Activated CD4-positive, alpha-beta T cell treated with anti-CD3 and anti-CD28 coated beads for 24 hours (primary cell): ENCODE data around the gene KIRREL3.

Source experiments
- DNase-seq, 2 donors: peaks; one replicate each; pipeline ENCODE4 v3.0.0-alpha.2; 2020; ENCODE audit warnings: low read depth in 2 of 2

Gene KIRREL3

GRCh38 chr11:127000291-127000968, at the start of gene KIRREL3:
Gene KIRREL3, minus strand, starts transcription at chr11:127000770.
- no peak for DNase-seq

GRCh38 chr11:127050186-127050585, 49.6 kb upstream of the KIRREL3 start:
- no peak for DNase-seq

GRCh38 chr11:127049486-127049885, 48.9 kb upstream of the KIRREL3 start:
- no peak for DNase-seq

- DNase-seq: no peak
These were observed 44.0 kb upstream of the KIRREL3 start for GRCh38 chr11:127044535-127044934.

GRCh38 chr11:127042445-127042844, 41.9 kb upstream of the KIRREL3 start:
- DNase-seq: no peak

GRCh38 chr11:127039591-127039990, 39.0 kb upstream of the KIRREL3 start:
- DNase-seq: no peak

GRCh38 chr11:127037596-127037995, 37.0 kb upstream of the KIRREL3 start:
- no peak for DNase-seq

GRCh38 chr11:127037001-127037400, 36.4 kb upstream of the KIRREL3 start:
- no peak for DNase-seq

GRCh38 chr11:127035824-127036223, 35.3 kb upstream of the KIRREL3 start:
- no peak for DNase-seq

- DNase-seq: no peak
These were observed 34.4 kb upstream of the KIRREL3 start for GRCh38 chr11:127034973-127035372.

GRCh38 chr11:127028648-127029047, 28.1 kb upstream of the KIRREL3 start:
- DNase-seq: no peak

GRCh38 chr11:127027789-127028188, 27.2 kb upstream of the KIRREL3 start:
- no peak for DNase-seq

- no peak for DNase-seq
These were observed 26.4 kb upstream of the KIRREL3 start for GRCh38 chr11:127027000-127027399.

GRCh38 chr11:127023991-127024390, 23.4 kb upstream of the KIRREL3 start:
- no peak for DNase-seq

- no peak for DNase-seq
These were observed 18.2 kb upstream of the KIRREL3 start for GRCh38 chr11:127018683-127019279.

- DNase-seq: no peak
These were observed 16.9 kb upstream of the KIRREL3 start for GRCh38 chr11:127017482-127017881.

- no peak for DNase-seq
These were observed 13.0 kb upstream of the KIRREL3 start for GRCh38 chr11:127013550-127013949.

- DNase-seq: no peak
These were observed 5.7 kb upstream of the KIRREL3 start for GRCh38 chr11:127006311-127006710.

GRCh38 chr11:127003260-127003981, 2.9 kb upstream of the KIRREL3 start:
- DNase-seq: no peak

- DNase-seq: no peak
These were observed 2.2 kb upstream of the KIRREL3 start for GRCh38 chr11:127002669-127003259.

- no peak for DNase-seq
These were observed 411 bp upstream of the KIRREL3 start for GRCh38 chr11:127000981-127001380.

- no peak for DNase-seq
These were observed 1.2 kb downstream of the KIRREL3 start for GRCh38 chr11:126999366-126999765.

GRCh38 chr11:126997641-126998040, 2.9 kb downstream of the KIRREL3 start:
- no peak for DNase-seq
